Type B pancreatic cell (in vitro differentiated cells): ENCODE results near the gene ZDHHC1. TPM values are rescaled to one million over a fixed set of nuclear protein-coding genes. Genes with fewer than 3 reads are reported as not detected.

Source experiments
- DNase-seq: peaks from one replicate; pipeline ENCODE4 v3.0.0; 2021; ENCODE audit warnings: mixed read lengths; ENCODE audit not compliant: unreplicated experiment; ENCODE audit errors: extremely low spot score
- H3K27ac Mint-ChIP-seq: 2 replicates; pipeline ENCODE4 v1.8.0; 2021; ENCODE audit warnings: mild to moderate bottlenecking, mixed read lengths
- H3K27me3 Mint-ChIP-seq: 2 replicates; pipeline ENCODE4 v1.8.0; 2021; ENCODE audit warnings: mixed read lengths
- H3K36me3 Mint-ChIP-seq: 2 replicates; pipeline ENCODE4 v1.8.0; 2021; ENCODE audit warnings: mixed read lengths
- H3K4me1 Mint-ChIP-seq: one replicate; pipeline ENCODE4 v1.8.0; 2021; ENCODE audit warnings: mixed read lengths; ENCODE audit not compliant: unreplicated experiment
- H3K4me3 Mint-ChIP-seq: 2 replicates; pipeline ENCODE4 v1.8.0; 2021; ENCODE audit warnings: mild to moderate bottlenecking, mixed read lengths
- H3K9me3 Mint-ChIP-seq: 2 replicates; pipeline ENCODE4 v1.8.0; 2021; ENCODE audit warnings: mixed read lengths
- total RNA-seq: library from RNA; stranded (reverse); gene quantifications from 2 replicates; pipeline ENCODE4 v1.2.1, GENCODE V29; 2021; ENCODE audit warnings: low replicate concordance
- TF ChIP-seq, protein P1 (sequence below): fragments of 200-600 bp; sonication (generic); conservative IDR thresholded peaks from 2 replicates; pipeline ENCODE4 v1.5.0; 2021; ENCODE audit warnings: antibody characterized with exemption, mild to moderate bottlenecking

Gene ZDHHC1
- total RNA-seq, 1 donor from 2014 or later = 11.3 TPM

DNA sequence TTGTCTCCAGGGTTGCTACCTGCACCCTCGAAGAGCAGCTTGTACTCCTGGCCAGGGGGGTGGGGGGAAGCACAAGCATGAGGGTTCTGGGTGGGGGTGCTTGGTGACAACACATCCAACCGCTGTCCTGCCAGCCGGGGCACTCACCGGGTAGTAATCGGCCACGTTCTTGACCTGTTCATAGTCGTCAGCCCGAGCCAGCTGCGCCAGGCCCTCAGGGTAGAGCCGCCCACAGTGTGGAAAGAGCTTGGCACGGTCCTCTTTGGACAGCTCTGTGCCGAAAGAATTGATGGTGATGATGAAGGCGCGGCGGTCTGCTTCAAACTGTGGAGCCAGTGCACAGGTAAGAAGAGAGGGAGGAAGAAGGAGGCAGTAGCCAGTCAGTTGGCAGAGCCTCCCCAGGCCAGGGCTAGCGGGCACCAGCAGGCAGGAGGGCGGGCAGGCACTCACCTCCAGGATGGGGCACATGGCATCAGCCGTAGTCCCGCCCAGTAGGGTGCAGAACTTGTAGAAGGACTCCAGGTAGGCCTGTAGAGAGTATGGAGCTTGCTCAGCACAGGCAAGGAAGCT is 22.6 kb upstream of the ZDHHC1 start:
- no peak overlapping the region for H3K27ac Mint-ChIP-seq
- no peaks in the 10 kb centered on the region for H3K27me3 Mint-ChIP-seq
- no peak overlapping the region for H3K4me3 Mint-ChIP-seq
- H3K36me3 Mint-ChIP-seq = peaks cover 3% of the 10 kb centered on the region
- no peak for DNase-seq
- TF ChIP-seq, protein P1, sequence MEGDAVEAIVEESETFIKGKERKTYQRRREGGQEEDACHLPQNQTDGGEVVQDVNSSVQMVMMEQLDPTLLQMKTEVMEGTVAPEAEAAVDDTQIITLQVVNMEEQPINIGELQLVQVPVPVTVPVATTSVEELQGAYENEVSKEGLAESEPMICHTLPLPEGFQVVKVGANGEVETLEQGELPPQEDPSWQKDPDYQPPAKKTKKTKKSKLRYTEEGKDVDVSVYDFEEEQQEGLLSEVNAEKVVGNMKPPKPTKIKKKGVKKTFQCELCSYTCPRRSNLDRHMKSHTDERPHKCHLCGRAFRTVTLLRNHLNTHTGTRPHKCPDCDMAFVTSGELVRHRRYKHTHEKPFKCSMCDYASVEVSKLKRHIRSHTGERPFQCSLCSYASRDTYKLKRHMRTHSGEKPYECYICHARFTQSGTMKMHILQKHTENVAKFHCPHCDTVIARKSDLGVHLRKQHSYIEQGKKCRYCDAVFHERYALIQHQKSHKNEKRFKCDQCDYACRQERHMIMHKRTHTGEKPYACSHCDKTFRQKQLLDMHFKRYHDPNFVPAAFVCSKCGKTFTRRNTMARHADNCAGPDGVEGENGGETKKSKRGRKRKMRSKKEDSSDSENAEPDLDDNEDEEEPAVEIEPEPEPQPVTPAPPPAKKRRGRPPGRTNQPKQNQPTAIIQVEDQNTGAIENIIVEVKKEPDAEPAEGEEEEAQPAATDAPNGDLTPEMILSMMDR = no peak
- peaks cover 10% of the 10 kb centered on the region for H3K4me1 Mint-ChIP-seq
- no peaks in the 10 kb centered on the region for H3K9me3 Mint-ChIP-seq

DNA sequence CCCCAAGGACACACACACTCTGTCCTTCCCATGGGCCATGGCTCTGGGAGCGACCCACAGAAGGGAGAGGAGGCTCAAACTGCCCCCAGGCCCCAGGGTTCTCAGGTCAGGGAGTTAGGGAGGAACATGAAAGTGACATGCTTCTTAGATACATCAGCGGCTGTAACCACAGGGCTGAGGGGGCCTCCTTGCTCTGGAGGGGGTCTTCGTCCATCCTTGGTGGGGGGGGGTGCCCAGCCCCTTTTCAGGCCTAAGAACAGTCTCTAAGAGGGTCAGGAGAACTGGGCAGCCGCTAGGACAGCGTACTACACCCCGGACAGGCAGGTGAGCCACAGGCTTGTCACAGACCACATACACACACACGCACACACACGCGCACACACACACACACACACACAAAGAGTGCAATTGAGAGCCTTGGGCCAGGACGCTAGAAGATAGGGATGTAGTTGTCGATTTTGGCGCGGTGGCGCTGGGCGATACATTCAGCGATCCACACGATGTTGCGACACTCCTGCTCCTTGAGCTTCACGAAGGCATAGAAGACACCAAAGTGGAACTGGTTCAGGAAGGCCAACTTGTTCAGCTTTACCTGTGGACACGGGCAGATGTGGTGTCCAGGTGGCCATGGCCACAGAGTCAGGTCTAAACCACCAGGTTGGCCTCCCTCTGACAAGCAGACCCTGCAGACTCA is 22.0 kb upstream of the ZDHHC1 start:
- no peak overlapping the region for H3K4me3 Mint-ChIP-seq
- H3K4me1 Mint-ChIP-seq = peaks cover 11% of the 10 kb centered on the region
- H3K27ac Mint-ChIP-seq = no peak overlapping the region
- H3K36me3 Mint-ChIP-seq = peaks cover 3% of the 10 kb centered on the region
- no peak for DNase-seq
- TF ChIP-seq, protein P1 = no peak
- no peaks in the 10 kb centered on the region for H3K27me3 Mint-ChIP-seq
- no peaks in the 10 kb centered on the region for H3K9me3 Mint-ChIP-seq

DNA sequence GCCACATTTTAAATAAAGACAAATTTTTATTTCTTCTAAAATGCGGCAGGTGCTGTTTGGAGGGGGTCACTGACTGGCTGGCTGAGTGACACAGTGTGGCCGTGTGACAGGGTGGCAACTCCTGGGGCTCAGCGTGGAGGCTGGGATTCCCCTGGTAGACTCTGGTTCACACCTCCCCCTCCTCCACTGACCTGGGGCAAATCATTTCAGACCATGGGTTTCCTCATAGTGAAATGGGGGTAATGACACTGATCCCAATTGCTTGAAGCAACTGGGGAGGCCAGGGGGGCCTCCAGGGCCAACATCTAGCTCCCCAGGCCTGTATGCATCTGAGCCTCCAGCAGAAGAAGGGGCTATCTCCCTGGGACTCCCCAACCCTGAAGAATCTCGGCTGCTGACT is 21.2 kb upstream of the ZDHHC1 start:
- peaks cover 3% of the 10 kb centered on the region for H3K36me3 Mint-ChIP-seq
- peaks cover 15% of the 10 kb centered on the region for H3K4me1 Mint-ChIP-seq
- H3K9me3 Mint-ChIP-seq = no peaks in the 10 kb centered on the region
- peaks cover under 1% of the 10 kb centered on the region for H3K27me3 Mint-ChIP-seq
- no peak overlapping the region for H3K4me3 Mint-ChIP-seq
- no peak for DNase-seq
- H3K27ac Mint-ChIP-seq = no peak overlapping the region
- TF ChIP-seq, protein P1 = no peak

DNA sequence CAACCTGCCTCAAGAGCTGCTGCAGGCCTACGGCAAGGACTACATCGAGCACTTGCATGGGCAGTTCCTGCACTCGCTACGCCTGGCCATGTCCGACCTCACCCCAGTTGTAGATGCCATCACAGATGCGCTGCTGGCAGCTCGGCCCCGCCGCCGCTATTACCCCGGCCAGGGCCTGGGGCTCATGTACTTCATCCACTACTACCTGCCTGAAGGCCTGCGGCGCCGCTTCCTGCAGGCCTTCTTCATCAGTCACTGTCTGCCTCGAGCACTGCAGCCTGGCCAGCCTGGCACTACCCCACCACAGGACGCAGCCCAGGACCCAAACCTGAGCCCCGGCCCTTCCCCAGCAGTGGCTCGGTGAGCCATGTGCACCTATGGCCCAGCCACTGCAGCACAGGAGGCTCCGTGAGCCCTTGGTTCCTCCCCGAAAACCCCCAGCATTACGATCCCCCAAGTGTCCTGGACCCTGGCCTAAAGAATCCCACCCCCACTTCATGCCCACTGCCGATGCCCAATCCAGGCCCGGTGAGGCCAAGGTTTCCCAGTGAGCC is 20.4 kb upstream of the ZDHHC1 start:
- H3K9me3 Mint-ChIP-seq = no peaks in the 10 kb centered on the region
- no peak for DNase-seq
- TF ChIP-seq, protein P1 = no peak
- H3K4me1 Mint-ChIP-seq = peaks cover 15% of the 10 kb centered on the region
- no peak overlapping the region for H3K4me3 Mint-ChIP-seq
- H3K36me3 Mint-ChIP-seq = peaks cover 3% of the 10 kb centered on the region
- no peak overlapping the region for H3K27ac Mint-ChIP-seq
- H3K27me3 Mint-ChIP-seq = peaks cover 6% of the 10 kb centered on the region

DNA sequence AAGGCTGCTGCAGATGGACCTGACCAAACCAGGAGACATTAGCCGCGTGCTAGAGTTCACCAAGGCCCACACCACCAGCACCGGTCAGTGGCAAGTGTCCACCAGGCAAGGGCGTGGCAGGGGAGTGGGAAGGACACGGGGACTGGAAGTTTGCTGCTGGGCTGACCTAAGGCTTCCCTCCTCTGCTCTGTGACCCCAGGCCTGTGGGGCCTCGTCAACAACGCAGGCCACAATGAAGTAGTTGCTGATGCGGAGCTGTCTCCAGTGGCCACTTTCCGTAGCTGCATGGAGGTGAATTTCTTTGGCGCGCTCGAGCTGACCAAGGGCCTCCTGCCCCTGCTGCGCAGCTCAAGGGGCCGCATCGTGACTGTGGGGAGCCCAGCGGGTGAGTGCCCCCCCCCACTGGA is 19.5 kb upstream of the ZDHHC1 start:
- no peak for DNase-seq
- Mint-ChIP-seq H3K9me3 (no peaks in the 10 kb centered on the region), H3K27me3 (peaks cover 9% of the 10 kb centered on the region), H3K4me3 (no peak overlapping the region), H3K36me3 (peaks cover 3% of the 10 kb centered on the region), H3K4me1 (peaks cover 13% of the 10 kb centered on the region), H3K27ac (no peak overlapping the region)
- TF ChIP-seq, protein P1 = peak; percentile 32
